ENCODE measurements around the gene SPTY2D1. TPM values are rescaled to one million over a fixed set of nuclear protein-coding genes. Genes with fewer than 3 reads are reported as not detected.
"Not testable (repeated sequence)": the region's sequence is repeated elsewhere in the genome, so short reads cannot be mapped to it uniquely, and the experiment has no call there.

SPTY2D1 gene
- polyA plus RNA-seq, 1 experiment, result 18.6 TPM

DNA sequence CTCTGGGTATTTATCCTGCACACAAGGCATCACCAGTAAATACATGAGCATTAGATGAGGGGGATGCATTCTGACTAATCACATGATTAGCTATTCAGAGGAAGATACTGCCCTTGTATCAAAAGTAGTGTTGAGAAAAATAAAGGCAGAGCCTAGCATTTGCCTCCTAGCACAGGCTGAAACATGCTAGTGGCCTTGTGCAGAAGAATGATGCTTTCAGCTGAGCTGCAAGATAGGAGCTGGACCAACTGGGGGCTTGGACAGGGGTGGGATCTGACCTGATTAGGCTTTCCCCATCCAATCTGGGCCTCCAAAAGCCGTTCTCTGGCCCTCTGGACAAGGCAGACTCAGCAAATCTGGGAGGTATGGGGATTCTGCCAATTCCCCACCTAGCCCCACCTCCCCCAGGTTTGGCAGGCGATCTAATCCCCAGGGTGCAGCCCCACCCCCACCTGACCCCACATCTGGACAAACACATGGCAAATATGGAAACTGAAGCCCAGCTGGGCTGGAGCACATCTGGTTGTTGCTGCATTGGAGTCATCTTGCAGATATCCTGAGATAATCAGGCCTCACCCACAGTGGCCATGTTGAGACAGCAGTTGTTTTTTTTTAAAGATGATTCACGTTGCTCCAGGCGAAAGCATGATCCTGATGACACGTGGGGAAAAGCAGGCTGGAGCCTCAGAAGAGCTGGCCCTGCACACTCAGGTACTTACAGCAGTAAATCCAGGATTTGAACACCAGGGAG lies 39.0 kb downstream of the SPTY2D1 start:
- no peaks in the 10 kb centered on the region for H3K9me3 ChIP-seq (ENCODE audit: control insufficient read depth, insufficient read depth, low read length)
- no peak overlapping the region for H3K4me3 ChIP-seq (ENCODE audit: low read depth, low read length)
- TF ChIP-seq, protein P1, sequence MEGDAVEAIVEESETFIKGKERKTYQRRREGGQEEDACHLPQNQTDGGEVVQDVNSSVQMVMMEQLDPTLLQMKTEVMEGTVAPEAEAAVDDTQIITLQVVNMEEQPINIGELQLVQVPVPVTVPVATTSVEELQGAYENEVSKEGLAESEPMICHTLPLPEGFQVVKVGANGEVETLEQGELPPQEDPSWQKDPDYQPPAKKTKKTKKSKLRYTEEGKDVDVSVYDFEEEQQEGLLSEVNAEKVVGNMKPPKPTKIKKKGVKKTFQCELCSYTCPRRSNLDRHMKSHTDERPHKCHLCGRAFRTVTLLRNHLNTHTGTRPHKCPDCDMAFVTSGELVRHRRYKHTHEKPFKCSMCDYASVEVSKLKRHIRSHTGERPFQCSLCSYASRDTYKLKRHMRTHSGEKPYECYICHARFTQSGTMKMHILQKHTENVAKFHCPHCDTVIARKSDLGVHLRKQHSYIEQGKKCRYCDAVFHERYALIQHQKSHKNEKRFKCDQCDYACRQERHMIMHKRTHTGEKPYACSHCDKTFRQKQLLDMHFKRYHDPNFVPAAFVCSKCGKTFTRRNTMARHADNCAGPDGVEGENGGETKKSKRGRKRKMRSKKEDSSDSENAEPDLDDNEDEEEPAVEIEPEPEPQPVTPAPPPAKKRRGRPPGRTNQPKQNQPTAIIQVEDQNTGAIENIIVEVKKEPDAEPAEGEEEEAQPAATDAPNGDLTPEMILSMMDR (IDR thresholded peaks at IDR 0.05; ENCODE audit: low read depth, low read length), result no peak
- ChIA-PET POLR2A (interaction anchor here (0.6 to 1.2 kb wide), 3 partner anchors 21 to 39 kb away, joined by 3 to 7 read pairs (median 5); partner anchors contain the start of gene SPTY2D1), CTCF (no interaction called here)
- H3K27me3 ChIP-seq (ENCODE audit: control insufficient read depth, insufficient read depth, low read length), result no peaks in the 10 kb centered on the region
- peak overlapping the region; percentile 70 for H3K27ac ChIP-seq (ENCODE audit: low read depth, low read length)
- peak; percentile 57 for DNase-seq (ENCODE audit: low read depth, low spot score)

- CTCF ChIA-PET, result interaction anchor here (0.6 to 1.1 kb wide), 3 partner anchors 8 to 186 kb away, joined by 3 to 4 read pairs (median 4); partner anchors contain the start of gene SPTY2D1
- DNase-seq (ENCODE audit: low read depth, low spot score); H3K4me3 ChIP-seq (ENCODE audit: low read depth, low read length); H3K27ac ChIP-seq (ENCODE audit: low read depth, low read length); POLR2A ChIA-PET; H3K9me3 ChIP-seq (ENCODE audit: control insufficient read depth, insufficient read depth, low read length); H3K27me3 ChIP-seq (ENCODE audit: control insufficient read depth, insufficient read depth, low read length): not testable (repeated sequence)
These were observed 40.1 kb downstream of the SPTY2D1 start for GRCh38 chr11:18594088-18594487.

DNA sequence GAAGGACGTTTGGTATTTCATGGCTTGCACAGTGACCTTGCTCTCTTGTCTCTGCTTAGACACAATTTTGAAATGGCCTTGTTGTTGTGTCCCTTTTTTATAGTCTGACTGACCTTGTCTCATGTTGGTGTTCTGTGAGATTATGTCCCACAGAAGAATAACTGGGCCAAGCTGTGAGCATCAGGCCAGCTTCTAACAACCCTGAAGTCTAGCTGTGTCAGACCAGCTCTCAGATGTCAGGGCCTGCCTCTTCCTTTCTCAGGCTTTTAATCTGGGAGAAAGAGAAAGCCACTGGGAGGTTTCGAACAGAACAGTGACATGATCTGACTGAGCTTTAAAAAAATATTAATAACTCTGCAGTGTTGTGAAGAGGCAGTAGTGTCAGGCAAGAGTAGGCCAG lies 43.6 kb downstream of the SPTY2D1 start:
- DNase-seq (ENCODE audit: low read depth, low spot score), result no peak
- Histone ChIP-seq H3K27me3 (ENCODE audit: control insufficient read depth, insufficient read depth, low read length) (no peaks in the 10 kb centered on the region), H3K27ac (ENCODE audit: low read depth, low read length) (no peak overlapping the region), H3K9me3 (ENCODE audit: control insufficient read depth, insufficient read depth, low read length) (no peaks in the 10 kb centered on the region; the same call in 1 of the 2 replicates), H3K4me3 (ENCODE audit: low read depth, low read length) (no peak overlapping the region)
- TF ChIP-seq, protein P1 (IDR thresholded peaks at IDR 0.05; ENCODE audit: low read depth, low read length), result no peak
- CTCF ChIA-PET, result interaction anchor here (1.0 to 1.3 kb wide), 2 partner anchors 50 to 141 kb away, joined by 3 read pairs; no protein-coding TSS in a partner anchor
- POLR2A ChIA-PET, result no interaction called here

- Histone ChIP-seq H3K4me3 (ENCODE audit: low read depth, low read length) (peak within 1 kb of the TSS; percentile 96), H3K27ac (ENCODE audit: low read depth, low read length) (peak within 1 kb of the TSS; percentile 68), H3K27me3 (ENCODE audit: control insufficient read depth, insufficient read depth, low read length) (no peaks in the 10 kb centered on the region), H3K9me3 (ENCODE audit: control insufficient read depth, insufficient read depth, low read length) (no peaks in the 10 kb centered on the region; the same call in 1 of the 2 replicates)
- ChIA-PET POLR2A (interaction anchor here (0.6 to 1.8 kb wide), 3 partner anchors 15 to 46 kb away, joined by 4 to 6 read pairs (median 5); partner anchors contain the start of gene SPTY2D1), CTCF (interaction anchor here (0.9 to 1.3 kb wide), 2 partner anchors 133 to 176 kb away, joined by 3 read pairs; no protein-coding TSS in a partner anchor)
- peak; percentile 78 for DNase-seq (ENCODE audit: low read depth, low spot score)
- TF ChIP-seq, protein P1 (IDR thresholded peaks at IDR 0.05; ENCODE audit: low read depth, low read length), result no peak
These were observed 45.6 kb downstream of the SPTY2D1 start, which contains the start of gene UEVLD for GRCh38 chr11:18588297-18589252. Gene UEVLD, minus strand, starts transcription at chr11:18588734. Its CDS starts 80 bp downstream, at chr11:18588654.

GRCh38 chr11:18581825-18582224 lies 52.3 kb downstream of the SPTY2D1 start:
- no peak for DNase-seq (ENCODE audit: low read depth, low spot score)
- ChIA-PET CTCF (interaction anchor here (0.7 kb wide), 1 partner anchor 149 kb away, joined by 5 read pairs; no protein-coding TSS in a partner anchor), POLR2A (no interaction called here)
- Histone ChIP-seq H3K9me3 (ENCODE audit: control insufficient read depth, insufficient read depth, low read length) (no peaks in the 10 kb centered on the region), H3K27me3 (ENCODE audit: control insufficient read depth, insufficient read depth, low read length) (no peaks in the 10 kb centered on the region), H3K27ac (ENCODE audit: low read depth, low read length) (no peak overlapping the region), H3K4me3 (ENCODE audit: low read depth, low read length) (no peak overlapping the region)
- TF ChIP-seq, protein P1 (IDR thresholded peaks at IDR 0.05; ENCODE audit: low read depth, low read length), result no peak
